HG02763 (cell line): ENCODE data around the gene CLSTN3.

Source experiments
- ATAC-seq: cut with Tn5 transposase; IDR thresholded peaks from one replicate; pipeline ENCODE4 v1.9.1; 2021; ENCODE audit warnings: mild to moderate bottlenecking, moderate library complexity; ENCODE audit not compliant: unreplicated experiment

Gene CLSTN3

DNA sequence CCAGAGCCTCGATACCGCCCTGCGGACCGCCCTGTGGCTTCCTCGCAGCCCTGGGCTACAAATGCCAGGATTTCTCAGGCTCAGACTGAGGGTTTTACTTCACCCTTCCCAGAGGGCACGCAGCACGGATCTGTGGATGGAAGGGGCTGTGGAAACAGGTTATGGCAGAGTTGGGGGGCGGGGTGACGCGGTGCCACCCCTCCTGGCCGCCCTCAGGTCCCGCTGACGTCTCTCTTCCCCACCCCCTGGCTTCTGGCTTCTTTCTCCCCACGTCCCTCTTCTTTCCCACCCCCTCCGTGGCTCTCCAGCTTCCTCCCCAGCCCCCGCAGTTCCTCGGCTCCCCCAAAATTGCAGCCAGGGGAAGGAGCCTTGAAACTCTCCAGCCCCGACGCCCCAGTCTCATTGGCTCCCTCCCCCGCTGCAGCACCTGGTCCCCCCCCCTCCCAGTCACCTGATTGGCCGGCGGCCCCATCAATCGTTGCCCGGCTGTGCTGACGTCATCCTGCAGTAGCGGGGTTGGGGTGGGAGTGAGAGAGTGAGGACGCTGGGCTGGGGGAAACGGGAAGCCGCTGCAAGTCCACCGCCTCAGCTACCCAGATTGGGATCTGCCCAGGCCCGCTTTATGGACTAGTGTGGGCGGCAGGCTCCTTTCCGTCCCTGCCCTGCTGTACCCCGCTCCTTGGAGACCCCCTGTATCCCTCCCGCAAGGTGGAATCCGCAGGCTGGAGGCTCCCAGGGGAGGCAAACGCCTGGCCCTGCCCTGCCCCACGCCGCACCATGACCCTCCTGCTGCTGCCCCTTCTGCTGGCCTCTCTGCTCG is at the start of gene CLSTN3:
Gene CLSTN3, plus strand, starts transcription at position 500 of the 820 bp plus-strand sequence. Its CDS starts 278 bp downstream, at position 778.
- peak; percentile 67 for ATAC-seq

- ATAC-seq: no peak
Observed at GRCh38 chr12:7081037-7081436, 49.1 kb upstream of the CLSTN3 start.

DNA sequence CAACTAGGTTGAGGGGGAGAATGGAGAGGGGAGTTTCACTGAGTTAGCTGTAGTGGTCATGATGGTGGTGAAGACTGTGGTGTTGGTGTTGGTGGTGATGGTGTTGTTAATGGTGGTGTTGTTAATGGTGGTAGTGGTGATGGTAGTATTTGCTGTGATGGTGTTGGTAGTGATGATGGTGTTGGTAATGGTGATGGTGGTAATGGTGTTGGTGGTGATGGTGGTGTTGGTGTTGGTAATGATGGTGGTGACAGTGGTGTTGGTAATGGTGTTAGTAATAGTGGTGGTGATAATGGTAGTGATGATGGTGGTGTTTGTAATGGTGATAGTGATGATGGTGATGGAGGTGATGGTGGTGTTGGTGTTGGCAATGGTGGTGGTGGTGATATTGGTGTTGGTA is 47.0 kb upstream of the CLSTN3 start:
- no peak for ATAC-seq

- no peak for ATAC-seq
Observed at GRCh38 chr12:7089196-7089871, 40.8 kb upstream of the CLSTN3 start.

- no peak for ATAC-seq
Observed at GRCh38 chr12:7090222-7090998, 39.8 kb upstream of the CLSTN3 start.

DNA sequence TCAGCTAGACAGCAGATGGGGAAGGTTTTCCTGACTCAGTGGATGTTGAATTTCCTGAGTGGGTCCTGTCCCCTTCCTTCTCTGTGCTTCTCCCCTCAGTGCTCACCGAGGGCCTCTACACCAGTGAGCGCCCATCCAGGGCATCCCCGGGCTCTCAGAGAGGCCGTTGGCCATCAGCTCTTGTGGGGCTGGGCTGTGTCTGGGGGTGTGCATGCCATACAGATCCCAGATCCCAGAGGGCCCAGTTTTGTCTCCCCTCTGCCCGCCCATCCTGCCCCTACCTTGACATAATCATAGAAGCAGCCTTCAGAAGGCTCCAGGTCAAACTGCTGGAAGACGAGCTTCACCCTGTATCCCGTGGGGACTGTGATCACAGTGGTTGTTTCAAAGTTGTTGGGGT is 39.0 kb upstream of the CLSTN3 start:
- no peak for ATAC-seq

DNA sequence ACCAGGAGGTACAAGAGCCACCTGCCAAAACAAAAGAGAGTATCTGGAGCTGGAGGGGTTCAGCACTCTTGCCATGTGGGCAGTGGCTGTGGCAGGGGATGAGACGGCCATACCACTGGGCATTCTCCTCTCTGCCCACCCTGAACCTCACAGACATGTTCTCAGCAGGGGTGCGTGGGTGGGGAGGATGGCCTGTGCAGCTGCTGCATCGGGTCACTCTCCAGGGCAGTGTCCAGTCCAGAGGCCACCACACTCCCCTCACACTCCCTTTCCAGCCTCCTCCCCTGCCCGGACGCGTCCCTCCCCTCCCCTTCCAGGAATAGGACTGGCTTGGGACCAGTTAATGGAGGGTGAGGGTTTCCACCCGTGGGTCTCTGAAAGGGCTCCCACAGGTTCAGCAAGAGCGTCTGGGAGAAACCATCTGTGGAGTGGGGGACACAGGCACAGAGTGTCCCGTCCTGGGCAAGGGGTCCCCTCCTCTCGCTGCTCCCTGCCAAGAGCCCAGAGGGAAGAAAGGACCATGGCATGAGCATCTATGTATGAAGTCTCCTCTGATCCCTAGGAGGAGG is 38.4 kb upstream of the CLSTN3 start:
- no peak for ATAC-seq

- no peak for ATAC-seq
Observed at GRCh38 chr12:7092229-7092985, 37.8 kb upstream of the CLSTN3 start, which contains the start of gene C1R. C1R (minus strand) TSS chr12:7092445; CDS start chr12:7092388, 57 bp downstream.

- no peak for ATAC-seq
Observed at GRCh38 chr12:7092986-7093460, 37.1 kb upstream of the CLSTN3 start.

DNA sequence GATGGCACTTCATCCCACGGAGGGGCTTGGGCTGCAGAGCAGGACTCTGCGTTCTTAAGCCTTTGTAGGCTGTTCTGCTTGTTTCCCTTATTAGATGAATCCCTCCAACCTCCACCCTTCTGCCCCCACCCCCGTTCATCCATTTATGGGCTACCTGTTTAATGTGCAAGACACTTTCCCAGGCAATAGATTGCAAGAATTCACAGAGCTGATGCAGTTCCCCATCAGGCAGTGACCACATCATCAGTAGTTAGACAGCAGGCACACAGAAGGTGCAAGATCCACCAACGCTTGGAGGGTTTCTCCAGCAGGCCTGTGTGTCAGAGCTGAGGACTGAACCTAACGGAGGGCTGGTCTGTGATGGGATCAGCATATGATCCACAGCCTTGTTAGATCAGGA is 36.7 kb upstream of the CLSTN3 start:
- ATAC-seq: no peak

GRCh38 chr12:7093892-7094291 is 36.3 kb upstream of the CLSTN3 start:
- ATAC-seq: no peak

DNA sequence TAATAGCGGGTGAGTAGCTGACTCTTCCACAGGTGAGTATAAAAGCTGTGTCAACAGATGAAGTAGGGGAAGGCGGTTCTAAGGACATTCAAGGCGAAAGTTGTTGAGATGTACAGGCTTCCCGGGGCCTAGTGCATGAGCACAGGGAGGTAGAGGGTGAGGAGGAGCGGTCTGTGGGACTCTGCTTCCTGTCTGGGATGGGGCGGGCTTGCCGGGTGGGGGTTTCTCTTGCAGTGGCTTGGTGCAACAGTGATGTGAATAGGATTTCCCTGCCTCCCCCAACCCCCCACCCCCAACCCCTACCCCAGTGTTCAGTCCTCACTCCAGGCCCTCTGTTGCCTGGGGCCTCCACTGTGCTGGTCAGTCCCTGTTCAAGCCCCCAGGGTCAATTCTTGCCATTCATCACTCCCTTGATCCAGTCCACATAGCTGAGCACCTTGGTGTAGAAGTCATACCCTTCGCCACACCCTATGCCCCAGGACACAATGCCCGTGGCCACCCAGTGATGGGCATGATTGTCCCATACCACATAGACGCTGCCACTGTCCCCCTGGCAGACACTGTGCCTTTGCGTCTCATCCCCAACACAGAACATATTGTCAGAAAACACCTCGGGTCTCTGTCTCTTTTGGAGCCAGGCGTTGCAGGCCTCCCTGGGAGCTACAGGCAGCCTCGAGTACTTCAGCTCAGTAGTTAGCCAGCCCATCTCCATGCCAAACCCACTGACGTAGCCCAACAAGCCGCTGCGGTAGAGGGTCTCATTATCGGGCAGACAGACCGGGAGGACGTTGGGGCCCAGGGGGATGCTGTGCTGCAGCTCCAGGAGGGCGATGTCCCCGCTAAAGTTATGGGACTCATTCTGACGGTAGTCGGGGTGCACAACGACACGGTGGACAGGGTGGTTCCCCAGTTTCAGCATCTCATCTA is 33.9 kb upstream of the CLSTN3 start:
- no peak for ATAC-seq

DNA sequence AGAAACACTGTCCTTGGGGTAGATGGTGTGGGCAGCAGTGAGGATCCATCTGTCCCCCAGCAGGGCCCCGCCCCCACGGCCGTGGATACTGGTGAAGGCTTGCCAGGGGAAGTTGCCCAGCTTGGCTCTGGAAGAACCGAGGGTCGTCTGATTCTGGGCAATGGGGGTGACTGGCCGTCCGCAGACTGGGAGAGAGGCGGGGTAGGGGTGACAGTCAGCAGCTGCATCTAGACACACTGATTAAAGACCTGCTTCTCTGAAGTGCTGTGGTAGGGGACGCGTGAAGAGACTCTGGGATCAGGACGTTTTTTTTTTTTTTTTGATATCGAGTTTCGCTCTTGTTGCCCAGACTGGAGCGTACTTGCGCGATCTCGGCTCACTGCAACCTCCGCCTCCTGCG is 33.2 kb upstream of the CLSTN3 start:
- no peak for ATAC-seq

- no peak for ATAC-seq
Observed at GRCh38 chr12:7099290-7099996, 30.7 kb upstream of the CLSTN3 start.

DNA sequence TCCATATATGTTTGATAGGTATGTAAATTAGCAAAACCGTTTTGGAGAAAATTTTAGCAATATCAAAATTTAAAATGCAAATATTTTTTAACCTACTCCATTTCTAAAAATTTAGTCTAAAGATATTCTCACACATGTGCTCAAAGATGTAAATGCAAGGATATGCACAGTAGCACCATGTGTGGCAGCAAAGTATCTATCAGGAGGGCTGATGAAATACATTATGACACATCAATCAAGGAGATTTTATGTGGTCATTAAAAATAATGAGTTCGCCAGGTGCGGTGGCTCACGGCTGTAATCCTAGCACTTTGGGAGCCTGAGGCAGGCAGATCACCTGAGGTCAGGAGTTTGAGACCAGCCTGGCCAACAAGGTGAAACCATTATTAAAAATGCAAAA is 29.9 kb upstream of the CLSTN3 start:
- ATAC-seq: no peak

DNA sequence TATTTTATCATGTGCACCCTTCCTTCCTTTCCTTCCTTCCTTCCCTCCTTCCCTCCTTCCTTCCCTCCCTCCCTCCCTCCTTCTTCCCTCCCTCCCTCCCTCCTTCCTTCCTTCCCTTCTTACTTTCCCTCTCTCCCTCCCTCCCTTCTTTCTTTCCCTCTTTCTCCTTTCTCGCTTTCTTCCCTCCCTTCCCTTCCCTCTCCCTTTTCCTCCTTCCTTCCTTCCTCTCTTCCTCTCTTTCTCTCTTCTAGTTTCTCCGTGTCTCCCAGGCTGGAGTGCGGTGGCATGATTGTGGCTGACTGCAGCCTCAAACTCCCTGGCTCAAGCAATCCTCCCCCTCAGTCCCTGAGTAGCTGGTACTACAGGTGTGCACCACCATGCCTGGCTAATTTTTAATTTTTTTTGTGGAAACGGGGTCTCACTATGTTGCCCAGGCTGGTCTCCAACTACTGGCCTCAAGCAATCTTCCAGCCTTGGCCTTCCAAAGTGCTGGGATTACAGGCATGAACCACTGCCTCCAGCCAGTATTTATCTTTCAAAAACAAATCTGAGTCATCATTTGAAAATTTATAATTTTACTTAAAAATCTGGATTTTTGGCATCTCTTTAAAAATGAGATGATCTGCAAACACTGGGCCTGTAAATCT is 29.0 kb upstream of the CLSTN3 start:
- ATAC-seq: no peak

GRCh38 chr12:7101694-7102131 is 28.5 kb upstream of the CLSTN3 start:
- ATAC-seq: no peak

DNA sequence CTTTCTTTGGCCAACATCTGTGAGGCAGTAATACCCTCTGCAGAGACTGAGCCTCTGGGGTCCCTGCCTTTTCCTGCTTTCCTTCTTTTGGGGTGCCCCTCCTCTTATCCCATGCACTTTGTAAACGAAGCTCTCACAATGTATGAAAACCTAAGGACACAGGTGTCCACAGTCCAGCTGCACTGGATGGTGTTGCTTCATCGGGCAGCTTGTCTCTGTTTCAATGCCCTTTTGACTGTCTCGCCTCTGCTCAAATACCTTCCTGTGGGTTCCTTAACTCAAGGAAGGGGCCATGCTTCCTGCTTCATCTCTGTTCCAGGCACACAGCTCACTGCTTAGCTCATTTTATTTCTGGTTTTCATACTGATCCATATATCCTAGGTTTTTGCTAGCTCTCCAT is 27.6 kb upstream of the CLSTN3 start:
- ATAC-seq: no peak
